ENCODE results near the gene TAAR8.

The TAAR8 gene

DNA sequence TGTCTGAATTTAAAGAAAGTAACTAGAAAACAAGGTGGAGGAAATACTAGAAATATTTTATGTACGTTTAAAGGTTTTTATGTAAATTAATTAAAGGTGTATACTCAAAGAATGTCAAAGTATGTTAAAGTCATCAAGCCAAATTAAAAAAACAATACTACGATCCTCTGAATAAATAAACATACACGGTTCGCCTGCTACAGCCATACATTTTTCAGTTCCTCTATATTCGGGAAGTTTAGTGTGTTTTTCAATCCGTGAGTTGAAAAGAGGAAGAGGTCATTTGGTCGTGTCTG, 40.2 kb upstream of the TAAR8 start:
- no peak for ATAC-seq
- TF ChIP-seq ZFP30 (CRISPR knock-in tag; IDR thresholded peaks at IDR 0.05) (no peak), ZNF70 (CRISPR knock-in tag; IDR thresholded peaks at IDR 0.05) (no peak), ARNTL (CRISPR knock-in tag; IDR thresholded peaks at IDR 0.05; ENCODE audit: borderline replicate concordance, low read depth) (no peak), OSR1 (CRISPR knock-in tag; IDR thresholded peaks at IDR 0.05) (no peak), ZNF8 (CRISPR knock-in tag; IDR thresholded peaks at IDR 0.05) (no peak), BACH2 (CRISPR knock-in tag; IDR thresholded peaks at IDR 0.05; ENCODE audit: borderline replicate concordance) (no peak), TOX (CRISPR knock-in tag; IDR thresholded peaks at IDR 0.05; ENCODE audit: borderline replicate concordance) (no peak), ISL1 (CRISPR knock-in tag; IDR thresholded peaks at IDR 0.05) (no peak), ESRRG (CRISPR knock-in tag; IDR thresholded peaks at IDR 0.05) (no peak), TCF4 (CRISPR knock-in tag; IDR thresholded peaks at IDR 0.05; ENCODE audit: borderline replicate concordance) (no peak), PPARA (CRISPR knock-in tag; IDR thresholded peaks at IDR 0.05; ENCODE audit: borderline replicate concordance) (no peak), ZFP3 (CRISPR knock-in tag; IDR thresholded peaks at IDR 0.05) (no peak), ZNF565 (CRISPR knock-in tag; conservative IDR thresholded peaks at IDR 0.05; ENCODE audit: low read depth) (no peak), RARB (CRISPR knock-in tag; IDR thresholded peaks at IDR 0.05) (no peak), GLIS3 (CRISPR knock-in tag; IDR thresholded peaks at IDR 0.05) (no peak), ZC3H10 (CRISPR knock-in tag; IDR thresholded peaks at IDR 0.05) (no peak)
- TF ChIP-seq, protein P1, sequence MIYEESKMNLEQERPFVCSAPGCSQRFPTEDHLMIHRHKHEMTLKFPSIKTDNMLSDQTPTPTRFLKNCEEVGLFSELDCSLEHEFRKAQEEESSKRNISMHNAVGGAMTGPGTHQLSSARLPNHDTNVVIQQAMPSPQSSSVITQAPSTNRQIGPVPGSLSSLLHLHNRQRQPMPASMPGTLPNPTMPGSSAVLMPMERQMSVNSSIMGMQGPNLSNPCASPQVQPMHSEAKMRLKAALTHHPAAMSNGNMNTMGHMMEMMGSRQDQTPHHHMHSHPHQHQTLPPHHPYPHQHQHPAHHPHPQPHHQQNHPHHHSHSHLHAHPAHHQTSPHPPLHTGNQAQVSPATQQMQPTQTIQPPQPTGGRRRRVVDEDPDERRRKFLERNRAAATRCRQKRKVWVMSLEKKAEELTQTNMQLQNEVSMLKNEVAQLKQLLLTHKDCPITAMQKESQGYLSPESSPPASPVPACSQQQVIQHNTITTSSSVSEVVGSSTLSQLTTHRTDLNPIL (CRISPR knock-in tag; IDR thresholded peaks at IDR 0.05; ENCODE audit: low read depth), result no peak
- TF ChIP-seq, protein P2, sequence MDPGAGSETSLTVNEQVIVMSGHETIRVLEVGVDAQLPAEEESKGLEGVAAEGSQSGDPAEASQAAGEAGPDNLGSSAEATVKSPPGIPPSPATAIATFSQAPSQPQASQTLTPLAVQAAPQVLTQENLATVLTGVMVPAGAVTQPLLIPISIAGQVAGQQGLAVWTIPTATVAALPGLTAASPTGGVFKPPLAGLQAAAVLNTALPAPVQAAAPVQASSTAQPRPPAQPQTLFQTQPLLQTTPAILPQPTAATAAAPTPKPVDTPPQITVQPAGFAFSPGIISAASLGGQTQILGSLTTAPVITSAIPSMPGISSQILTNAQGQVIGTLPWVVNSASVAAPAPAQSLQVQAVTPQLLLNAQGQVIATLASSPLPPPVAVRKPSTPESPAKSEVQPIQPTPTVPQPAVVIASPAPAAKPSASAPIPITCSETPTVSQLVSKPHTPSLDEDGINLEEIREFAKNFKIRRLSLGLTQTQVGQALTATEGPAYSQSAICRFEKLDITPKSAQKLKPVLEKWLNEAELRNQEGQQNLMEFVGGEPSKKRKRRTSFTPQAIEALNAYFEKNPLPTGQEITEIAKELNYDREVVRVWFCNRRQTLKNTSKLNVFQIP (CRISPR knock-in tag; IDR thresholded peaks at IDR 0.05; ENCODE audit: borderline replicate concordance, low read depth), result no peak
- TF ChIP-seq, protein P3, sequence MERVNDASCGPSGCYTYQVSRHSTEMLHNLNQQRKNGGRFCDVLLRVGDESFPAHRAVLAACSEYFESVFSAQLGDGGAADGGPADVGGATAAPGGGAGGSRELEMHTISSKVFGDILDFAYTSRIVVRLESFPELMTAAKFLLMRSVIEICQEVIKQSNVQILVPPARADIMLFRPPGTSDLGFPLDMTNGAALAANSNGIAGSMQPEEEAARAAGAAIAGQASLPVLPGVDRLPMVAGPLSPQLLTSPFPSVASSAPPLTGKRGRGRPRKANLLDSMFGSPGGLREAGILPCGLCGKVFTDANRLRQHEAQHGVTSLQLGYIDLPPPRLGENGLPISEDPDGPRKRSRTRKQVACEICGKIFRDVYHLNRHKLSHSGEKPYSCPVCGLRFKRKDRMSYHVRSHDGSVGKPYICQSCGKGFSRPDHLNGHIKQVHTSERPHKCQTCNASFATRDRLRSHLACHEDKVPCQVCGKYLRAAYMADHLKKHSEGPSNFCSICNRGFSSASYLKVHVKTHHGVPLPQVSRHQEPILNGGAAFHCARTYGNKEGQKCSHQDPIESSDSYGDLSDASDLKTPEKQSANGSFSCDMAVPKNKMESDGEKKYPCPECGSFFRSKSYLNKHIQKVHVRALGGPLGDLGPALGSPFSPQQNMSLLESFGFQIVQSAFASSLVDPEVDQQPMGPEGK (CRISPR knock-in tag; IDR thresholded peaks at IDR 0.05; ENCODE audit: borderline replicate concordance), result no peak
- TF ChIP-seq, protein P4, sequence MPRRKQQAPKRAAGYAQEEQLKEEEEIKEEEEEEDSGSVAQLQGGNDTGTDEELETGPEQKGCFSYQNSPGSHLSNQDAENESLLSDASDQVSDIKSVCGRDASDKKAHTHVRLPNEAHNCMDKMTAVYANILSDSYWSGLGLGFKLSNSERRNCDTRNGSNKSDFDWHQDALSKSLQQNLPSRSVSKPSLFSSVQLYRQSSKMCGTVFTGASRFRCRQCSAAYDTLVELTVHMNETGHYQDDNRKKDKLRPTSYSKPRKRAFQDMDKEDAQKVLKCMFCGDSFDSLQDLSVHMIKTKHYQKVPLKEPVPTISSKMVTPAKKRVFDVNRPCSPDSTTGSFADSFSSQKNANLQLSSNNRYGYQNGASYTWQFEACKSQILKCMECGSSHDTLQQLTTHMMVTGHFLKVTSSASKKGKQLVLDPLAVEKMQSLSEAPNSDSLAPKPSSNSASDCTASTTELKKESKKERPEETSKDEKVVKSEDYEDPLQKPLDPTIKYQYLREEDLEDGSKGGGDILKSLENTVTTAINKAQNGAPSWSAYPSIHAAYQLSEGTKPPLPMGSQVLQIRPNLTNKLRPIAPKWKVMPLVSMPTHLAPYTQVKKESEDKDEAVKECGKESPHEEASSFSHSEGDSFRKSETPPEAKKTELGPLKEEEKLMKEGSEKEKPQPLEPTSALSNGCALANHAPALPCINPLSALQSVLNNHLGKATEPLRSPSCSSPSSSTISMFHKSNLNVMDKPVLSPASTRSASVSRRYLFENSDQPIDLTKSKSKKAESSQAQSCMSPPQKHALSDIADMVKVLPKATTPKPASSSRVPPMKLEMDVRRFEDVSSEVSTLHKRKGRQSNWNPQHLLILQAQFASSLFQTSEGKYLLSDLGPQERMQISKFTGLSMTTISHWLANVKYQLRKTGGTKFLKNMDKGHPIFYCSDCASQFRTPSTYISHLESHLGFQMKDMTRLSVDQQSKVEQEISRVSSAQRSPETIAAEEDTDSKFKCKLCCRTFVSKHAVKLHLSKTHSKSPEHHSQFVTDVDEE (CRISPR knock-in tag; IDR thresholded peaks at IDR 0.05), result no peak

DNA sequence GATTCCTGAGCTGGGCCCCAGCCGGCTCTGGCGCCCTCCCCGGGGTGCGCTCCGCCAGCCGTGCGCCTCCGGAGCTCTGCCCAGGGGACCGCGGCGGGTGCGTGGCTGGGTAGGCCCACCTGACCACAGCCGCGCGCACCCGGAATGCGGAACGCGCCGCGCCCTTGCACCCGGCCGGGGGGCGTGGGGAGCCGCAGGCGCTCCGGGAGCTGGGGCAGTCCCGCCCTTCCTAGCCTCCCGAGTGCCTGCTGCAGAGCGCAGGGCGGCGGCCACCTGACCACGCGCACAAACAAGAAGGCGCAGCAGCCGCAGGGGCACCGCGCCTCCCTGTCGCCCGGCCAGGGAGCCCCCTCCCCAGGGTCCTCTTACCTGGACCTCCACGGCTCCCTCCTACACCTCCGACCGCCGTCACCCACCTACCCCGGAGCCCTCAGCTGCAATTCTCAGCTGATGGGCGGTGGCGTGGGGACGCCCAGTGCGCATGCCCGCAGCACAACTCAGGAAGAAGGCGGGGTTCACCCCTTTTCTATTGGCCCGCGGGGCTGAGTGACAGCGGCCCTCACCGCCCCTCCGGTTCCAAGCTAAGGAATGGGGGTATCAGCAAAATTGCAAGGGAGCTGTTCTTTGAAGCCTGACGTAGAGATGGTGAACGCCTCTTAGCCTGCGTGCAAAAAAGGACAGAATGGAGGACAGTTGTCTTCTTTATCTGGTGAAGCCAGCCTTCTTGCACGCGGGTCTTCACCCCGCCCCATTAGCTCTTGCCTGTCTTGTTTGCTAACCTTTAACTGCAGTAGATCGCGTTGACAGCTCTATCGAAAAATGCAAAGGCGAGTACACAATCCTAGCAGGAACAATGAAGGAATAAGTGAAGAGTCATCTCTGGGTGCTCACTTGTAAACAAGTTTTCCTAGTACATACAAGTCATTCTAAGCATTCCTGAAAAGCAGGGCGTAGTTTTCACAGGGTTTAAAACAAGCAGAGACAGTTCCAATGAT, 39.5 kb upstream of the TAAR8 start, which contains the start of gene STX7:
Gene STX7, minus strand, starts transcription at position 479 of the 995 bp plus-strand sequence. CDS start 9,586 bp downstream, outside the sequence.
- peak; percentile 96 for ATAC-seq
- no peak for TF ChIP-seq SNAI2 (CRISPR knock-in tag; IDR thresholded peaks at IDR 0.05)
- TF ChIP-seq CSDC2 (CRISPR knock-in tag; IDR thresholded peaks at IDR 0.05), result no peak
- TF ChIP-seq ESRRG (CRISPR knock-in tag; IDR thresholded peaks at IDR 0.05), result no peak
- no peak for TF ChIP-seq ISL1 (CRISPR knock-in tag; IDR thresholded peaks at IDR 0.05)
- TF ChIP-seq, protein P5, sequence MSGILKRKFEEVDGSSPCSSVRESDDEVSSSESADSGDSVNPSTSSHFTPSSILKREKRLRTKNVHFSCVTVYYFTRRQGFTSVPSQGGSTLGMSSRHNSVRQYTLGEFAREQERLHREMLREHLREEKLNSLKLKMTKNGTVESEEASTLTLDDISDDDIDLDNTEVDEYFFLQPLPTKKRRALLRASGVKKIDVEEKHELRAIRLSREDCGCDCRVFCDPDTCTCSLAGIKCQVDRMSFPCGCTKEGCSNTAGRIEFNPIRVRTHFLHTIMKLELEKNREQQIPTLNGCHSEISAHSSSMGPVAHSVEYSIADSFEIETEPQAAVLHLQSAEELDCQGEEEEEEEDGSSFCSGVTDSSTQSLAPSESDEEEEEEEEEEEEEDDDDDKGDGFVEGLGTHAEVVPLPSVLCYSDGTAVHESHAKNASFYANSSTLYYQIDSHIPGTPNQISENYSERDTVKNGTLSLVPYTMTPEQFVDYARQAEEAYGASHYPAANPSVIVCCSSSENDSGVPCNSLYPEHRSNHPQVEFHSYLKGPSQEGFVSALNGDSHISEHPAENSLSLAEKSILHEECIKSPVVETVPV (CRISPR knock-in tag; IDR thresholded peaks at IDR 0.05), result no peak
- TF ChIP-seq RARB (CRISPR knock-in tag; IDR thresholded peaks at IDR 0.05), result no peak
- no peak for TF ChIP-seq ARNTL (CRISPR knock-in tag; IDR thresholded peaks at IDR 0.05; ENCODE audit: borderline replicate concordance, low read depth)
- TF ChIP-seq ZNF70 (CRISPR knock-in tag; IDR thresholded peaks at IDR 0.05), result no peak
- TF ChIP-seq BACH2 (CRISPR knock-in tag; IDR thresholded peaks at IDR 0.05; ENCODE audit: borderline replicate concordance), result no peak
- no peak for TF ChIP-seq TCF4 (CRISPR knock-in tag; IDR thresholded peaks at IDR 0.05; ENCODE audit: borderline replicate concordance)
- TF ChIP-seq, protein P4 (CRISPR knock-in tag; IDR thresholded peaks at IDR 0.05), result no peak
- TF ChIP-seq GLIS3 (CRISPR knock-in tag; IDR thresholded peaks at IDR 0.05), result no peak
- TF ChIP-seq, protein P1 (CRISPR knock-in tag; IDR thresholded peaks at IDR 0.05; ENCODE audit: low read depth), result no peak
- TF ChIP-seq OSR1 (CRISPR knock-in tag; IDR thresholded peaks at IDR 0.05), result no peak
